ENCODE measurements around the gene ASCC2.

The ASCC2 gene

DNA sequence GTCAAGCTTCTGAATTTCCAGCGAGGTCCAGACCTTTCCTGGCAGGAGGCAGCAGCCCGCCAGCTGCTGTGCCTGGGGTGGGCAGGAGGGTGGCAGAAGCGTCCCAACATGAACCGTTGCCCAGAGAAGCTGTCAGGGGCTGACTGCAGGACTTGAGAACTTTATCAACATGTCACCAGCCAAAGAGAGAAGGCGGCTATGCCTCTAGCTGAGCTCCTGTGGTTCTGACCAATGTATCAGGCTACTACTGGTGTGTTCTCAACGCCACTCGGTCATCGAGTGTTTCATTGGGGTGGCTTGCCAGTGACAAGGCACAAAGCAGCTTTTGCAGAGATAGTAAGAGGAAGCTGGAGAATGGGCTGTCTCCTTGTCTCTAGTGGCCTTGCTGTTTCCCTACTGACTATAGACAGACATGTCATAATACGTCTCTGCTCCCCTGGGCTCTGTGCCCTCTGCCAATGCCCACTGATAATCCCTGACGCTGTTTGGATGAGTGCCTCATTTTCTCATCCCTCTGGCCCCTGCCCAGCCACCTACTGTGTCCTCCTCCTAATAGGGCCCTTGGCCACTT, 17.6 kb upstream of the ASCC2 start:
- no peak overlapping the region for H3K4me3 ChIP-seq (ENCODE audit: low read length)
- DNase-seq (ENCODE audit: low read depth): no peak
- TF ChIP-seq, protein P1, sequence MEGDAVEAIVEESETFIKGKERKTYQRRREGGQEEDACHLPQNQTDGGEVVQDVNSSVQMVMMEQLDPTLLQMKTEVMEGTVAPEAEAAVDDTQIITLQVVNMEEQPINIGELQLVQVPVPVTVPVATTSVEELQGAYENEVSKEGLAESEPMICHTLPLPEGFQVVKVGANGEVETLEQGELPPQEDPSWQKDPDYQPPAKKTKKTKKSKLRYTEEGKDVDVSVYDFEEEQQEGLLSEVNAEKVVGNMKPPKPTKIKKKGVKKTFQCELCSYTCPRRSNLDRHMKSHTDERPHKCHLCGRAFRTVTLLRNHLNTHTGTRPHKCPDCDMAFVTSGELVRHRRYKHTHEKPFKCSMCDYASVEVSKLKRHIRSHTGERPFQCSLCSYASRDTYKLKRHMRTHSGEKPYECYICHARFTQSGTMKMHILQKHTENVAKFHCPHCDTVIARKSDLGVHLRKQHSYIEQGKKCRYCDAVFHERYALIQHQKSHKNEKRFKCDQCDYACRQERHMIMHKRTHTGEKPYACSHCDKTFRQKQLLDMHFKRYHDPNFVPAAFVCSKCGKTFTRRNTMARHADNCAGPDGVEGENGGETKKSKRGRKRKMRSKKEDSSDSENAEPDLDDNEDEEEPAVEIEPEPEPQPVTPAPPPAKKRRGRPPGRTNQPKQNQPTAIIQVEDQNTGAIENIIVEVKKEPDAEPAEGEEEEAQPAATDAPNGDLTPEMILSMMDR (IDR thresholded peaks at IDR 0.05; ENCODE audit: insufficient read depth, low read depth, low read length, missing control alignments): no peak

DNA sequence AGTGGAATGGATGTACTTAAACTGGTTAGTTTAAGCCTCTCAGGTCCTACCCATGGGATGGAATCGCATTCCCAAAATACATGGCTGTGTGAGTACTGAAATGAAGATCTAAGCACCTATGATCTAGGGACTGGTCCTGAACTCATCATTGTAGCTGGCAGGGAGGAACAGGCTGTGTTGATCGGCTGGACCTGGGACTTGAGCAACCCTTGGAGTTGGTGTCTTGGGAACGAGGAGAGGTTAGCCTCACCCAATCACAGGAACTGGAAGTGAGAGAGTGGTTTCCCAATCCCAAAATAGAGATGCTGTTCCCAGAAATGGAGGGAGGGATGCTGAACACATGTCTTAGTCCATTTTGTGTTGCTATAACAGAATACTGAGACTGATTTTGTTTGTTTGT, 16.4 kb upstream of the ASCC2 start:
- no peak for DNase-seq (ENCODE audit: low read depth)
- no peak overlapping the region for H3K4me3 ChIP-seq (ENCODE audit: low read length)
- TF ChIP-seq, protein P1 (IDR thresholded peaks at IDR 0.05; ENCODE audit: insufficient read depth, low read depth, low read length, missing control alignments): no peak

GRCh38 chr22:29848111-29848510, 10.0 kb upstream of the ASCC2 start:
- DNase-seq (ENCODE audit: low read depth): no peak
- no peak overlapping the region for H3K4me3 ChIP-seq (ENCODE audit: low read length)
- TF ChIP-seq, protein P1 (IDR thresholded peaks at IDR 0.05; ENCODE audit: insufficient read depth, low read depth, low read length, missing control alignments): no peak

DNA sequence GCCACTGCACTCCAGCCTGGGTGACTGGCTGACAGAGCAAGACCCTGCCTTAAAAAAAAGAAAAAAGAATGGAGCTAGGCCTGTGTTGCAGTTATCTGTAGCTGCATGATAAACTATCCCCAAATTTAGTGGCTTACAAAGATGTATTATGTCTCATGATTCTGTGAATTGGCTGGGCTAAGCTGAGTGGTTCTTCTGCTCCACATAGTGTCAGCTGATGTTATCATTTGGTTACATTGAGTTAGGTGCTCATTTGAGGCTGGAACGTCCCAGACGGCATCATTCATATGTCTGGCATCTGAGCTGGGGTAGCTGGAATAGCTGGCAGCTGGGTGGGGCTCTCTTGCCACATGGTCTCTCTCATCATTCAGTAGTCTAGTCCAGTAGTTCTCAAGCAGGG, 8.2 kb upstream of the ASCC2 start:
- no peak for DNase-seq (ENCODE audit: low read depth)
- H3K4me3 ChIP-seq (ENCODE audit: low read length): no peak overlapping the region
- TF ChIP-seq, protein P1 (IDR thresholded peaks at IDR 0.05; ENCODE audit: insufficient read depth, low read depth, low read length, missing control alignments): no peak

GRCh38 chr22:29842740-29843139, 4.7 kb upstream of the ASCC2 start:
- TF ChIP-seq, protein P1 (IDR thresholded peaks at IDR 0.05; ENCODE audit: insufficient read depth, low read depth, low read length, missing control alignments): no peak
- H3K4me3 ChIP-seq (ENCODE audit: low read length): no peak overlapping the region
- peak; percentile 95 for DNase-seq (ENCODE audit: low read depth)

GRCh38 chr22:29842172-29842571, 4.1 kb upstream of the ASCC2 start:
- no peak for DNase-seq (ENCODE audit: low read depth)
- no peak overlapping the region for H3K4me3 ChIP-seq (ENCODE audit: low read length)
- TF ChIP-seq, protein P1 (IDR thresholded peaks at IDR 0.05; ENCODE audit: insufficient read depth, low read depth, low read length, missing control alignments): no peak

GRCh38 chr22:29840498-29840897, 2.4 kb upstream of the ASCC2 start:
- DNase-seq (ENCODE audit: low read depth): peak; percentile 83
- no peak overlapping the region for H3K4me3 ChIP-seq (ENCODE audit: low read length)
- TF ChIP-seq, protein P1 (IDR thresholded peaks at IDR 0.05; ENCODE audit: insufficient read depth, low read depth, low read length, missing control alignments): no peak
